Measurements from ENCODE around the gene PCBP3.

DNA sequence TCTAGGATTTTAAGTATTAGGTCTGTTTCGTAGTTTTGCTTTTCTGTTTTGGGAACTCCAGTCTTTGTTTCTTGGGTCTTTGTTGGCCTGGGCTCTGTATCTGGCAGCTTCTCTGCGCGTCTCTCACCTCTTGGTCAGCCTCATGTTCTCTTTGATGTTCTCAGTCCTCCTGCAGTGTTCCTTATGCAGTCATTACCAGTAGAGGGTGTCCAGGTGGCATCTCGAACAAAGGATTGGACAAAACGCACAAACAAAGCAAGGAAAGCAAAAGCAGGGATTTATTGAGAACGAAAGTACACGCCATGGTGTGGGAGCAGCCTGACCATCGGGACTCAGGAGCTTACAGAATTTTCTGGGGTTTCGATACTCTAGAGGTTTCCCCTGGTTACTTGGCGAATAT is 204.3 kb downstream of the PCBP3 start:
- TF ChIP-seq, protein P1, sequence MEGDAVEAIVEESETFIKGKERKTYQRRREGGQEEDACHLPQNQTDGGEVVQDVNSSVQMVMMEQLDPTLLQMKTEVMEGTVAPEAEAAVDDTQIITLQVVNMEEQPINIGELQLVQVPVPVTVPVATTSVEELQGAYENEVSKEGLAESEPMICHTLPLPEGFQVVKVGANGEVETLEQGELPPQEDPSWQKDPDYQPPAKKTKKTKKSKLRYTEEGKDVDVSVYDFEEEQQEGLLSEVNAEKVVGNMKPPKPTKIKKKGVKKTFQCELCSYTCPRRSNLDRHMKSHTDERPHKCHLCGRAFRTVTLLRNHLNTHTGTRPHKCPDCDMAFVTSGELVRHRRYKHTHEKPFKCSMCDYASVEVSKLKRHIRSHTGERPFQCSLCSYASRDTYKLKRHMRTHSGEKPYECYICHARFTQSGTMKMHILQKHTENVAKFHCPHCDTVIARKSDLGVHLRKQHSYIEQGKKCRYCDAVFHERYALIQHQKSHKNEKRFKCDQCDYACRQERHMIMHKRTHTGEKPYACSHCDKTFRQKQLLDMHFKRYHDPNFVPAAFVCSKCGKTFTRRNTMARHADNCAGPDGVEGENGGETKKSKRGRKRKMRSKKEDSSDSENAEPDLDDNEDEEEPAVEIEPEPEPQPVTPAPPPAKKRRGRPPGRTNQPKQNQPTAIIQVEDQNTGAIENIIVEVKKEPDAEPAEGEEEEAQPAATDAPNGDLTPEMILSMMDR (IDR thresholded peaks at IDR 0.05): peak in 1 of 6 experiments; percentile 26
- no peak for TF ChIP-seq POLR2A (IDR thresholded peaks at IDR 0.05)
